ENCODE data around the gene NRG2.

The NRG2 gene

DNA sequence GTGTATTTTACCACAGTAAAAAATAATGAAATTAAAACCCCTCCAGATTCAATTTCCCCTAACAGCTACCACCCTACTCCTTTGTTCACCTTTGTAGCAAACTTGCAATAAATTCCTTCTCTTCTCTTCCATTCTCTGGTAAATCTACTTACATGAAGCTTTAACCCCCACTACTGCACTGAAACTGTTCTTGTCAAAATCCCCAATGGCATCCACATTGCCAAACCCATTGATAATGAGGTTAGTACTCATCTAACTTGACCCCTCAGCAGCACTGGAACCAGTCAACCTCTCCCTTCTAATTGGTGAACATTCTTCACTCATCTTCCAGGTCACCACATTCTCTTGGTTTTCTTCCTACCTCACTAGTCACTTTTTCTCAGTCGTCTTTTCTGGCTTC, 29.6 kb downstream of the NRG2 start:
- no peaks in the 10 kb centered on the region for H3K9me3 ChIP-seq (ENCODE audit: control insufficient read depth, low read length)
- 83 to 84% methylated on average over 1 of the region's 1 CpG for WGBS, 2 experiments
- H3K4me3 ChIP-seq (ENCODE audit: insufficient read depth, low read depth, low read length) = no peak overlapping the region
- H3K36me3 ChIP-seq (ENCODE audit: control insufficient read depth, insufficient read depth, low read length) = no peaks in the 10 kb centered on the region
- H3K27me3 ChIP-seq (ENCODE audit: control insufficient read depth, insufficient read depth, low read length, poor library complexity, severe bottlenecking) = peaks cover 9% of the 10 kb centered on the region
- no peaks in the 10 kb centered on the region for H3K4me1 ChIP-seq (ENCODE audit: control insufficient read depth, insufficient read depth, low read length)
- H3K27ac ChIP-seq (ENCODE audit: insufficient read depth, low read depth, low read length, poor library complexity, severe bottlenecking) = no peak overlapping the region

DNA sequence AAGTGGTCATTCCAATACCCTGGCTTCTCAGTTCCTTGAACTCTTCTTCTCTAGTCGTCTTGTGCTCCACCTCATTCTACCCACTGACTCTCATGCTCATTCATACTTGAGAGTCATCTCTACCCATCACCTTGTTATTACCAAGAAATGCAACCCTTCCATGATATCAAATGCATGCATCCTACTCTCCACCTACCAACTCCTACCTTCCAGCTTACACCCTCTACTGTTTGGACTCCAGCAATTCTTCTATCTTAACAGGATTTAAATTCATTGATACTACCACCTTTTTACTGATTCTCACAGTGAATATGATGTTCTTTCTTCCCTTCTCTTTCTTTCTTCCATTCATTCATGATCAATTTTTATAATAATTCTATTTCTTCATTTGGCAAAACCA, 30.7 kb downstream of the NRG2 start:
- no peak overlapping the region for H3K4me3 ChIP-seq (ENCODE audit: insufficient read depth, low read depth, low read length)
- 74 to 85% methylated on average over 1 of the region's 1 CpG for WGBS, 2 experiments
- H3K27me3 ChIP-seq (ENCODE audit: control insufficient read depth, insufficient read depth, low read length, poor library complexity, severe bottlenecking) = peaks cover 15% of the 10 kb centered on the region
- no peaks in the 10 kb centered on the region for H3K4me1 ChIP-seq (ENCODE audit: control insufficient read depth, insufficient read depth, low read length)
- no peaks in the 10 kb centered on the region for H3K9me3 ChIP-seq (ENCODE audit: control insufficient read depth, low read length)
- H3K27ac ChIP-seq (ENCODE audit: insufficient read depth, low read depth, low read length, poor library complexity, severe bottlenecking) = no peak overlapping the region
- no peaks in the 10 kb centered on the region for H3K36me3 ChIP-seq (ENCODE audit: control insufficient read depth, insufficient read depth, low read length)

DNA sequence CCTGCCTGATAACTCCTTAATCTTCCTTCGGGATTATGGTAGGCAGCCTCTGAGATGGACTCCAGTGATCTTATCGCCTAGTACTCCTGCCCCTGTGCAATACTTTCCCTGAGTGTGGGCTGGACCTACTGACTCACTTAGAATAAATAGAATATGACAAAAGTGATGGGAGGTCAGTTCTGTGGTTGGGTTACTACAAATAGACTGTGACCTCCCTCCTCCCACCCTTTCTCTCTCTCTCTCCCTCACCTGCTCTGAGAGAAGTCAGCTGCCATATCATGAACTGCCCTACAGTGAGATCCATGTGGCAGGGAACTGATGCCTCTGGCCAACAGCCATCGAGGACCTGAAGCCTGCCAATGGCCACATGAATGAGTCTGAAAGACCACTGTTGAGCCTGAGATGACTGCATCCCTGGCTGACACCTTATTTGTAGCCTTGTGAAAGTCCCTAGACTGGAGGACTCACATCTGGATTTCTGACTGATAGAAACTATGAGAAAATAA, 31.7 kb downstream of the NRG2 start:
- H3K4me3 ChIP-seq (ENCODE audit: insufficient read depth, low read depth, low read length) = no peak overlapping the region
- H3K4me1 ChIP-seq (ENCODE audit: control insufficient read depth, insufficient read depth, low read length) = no peaks in the 10 kb centered on the region
- H3K36me3 ChIP-seq (ENCODE audit: control insufficient read depth, insufficient read depth, low read length) = no peaks in the 10 kb centered on the region
- H3K27ac ChIP-seq (ENCODE audit: insufficient read depth, low read depth, low read length, poor library complexity, severe bottlenecking) = no peak overlapping the region
- WGBS, 2 experiments = 87 to 90% methylated on average over 3 of the region's 3 CpGs
- H3K27me3 ChIP-seq (ENCODE audit: control insufficient read depth, insufficient read depth, low read length, poor library complexity, severe bottlenecking) = peaks cover 15% of the 10 kb centered on the region
- H3K9me3 ChIP-seq (ENCODE audit: control insufficient read depth, low read length) = no peaks in the 10 kb centered on the region

DNA sequence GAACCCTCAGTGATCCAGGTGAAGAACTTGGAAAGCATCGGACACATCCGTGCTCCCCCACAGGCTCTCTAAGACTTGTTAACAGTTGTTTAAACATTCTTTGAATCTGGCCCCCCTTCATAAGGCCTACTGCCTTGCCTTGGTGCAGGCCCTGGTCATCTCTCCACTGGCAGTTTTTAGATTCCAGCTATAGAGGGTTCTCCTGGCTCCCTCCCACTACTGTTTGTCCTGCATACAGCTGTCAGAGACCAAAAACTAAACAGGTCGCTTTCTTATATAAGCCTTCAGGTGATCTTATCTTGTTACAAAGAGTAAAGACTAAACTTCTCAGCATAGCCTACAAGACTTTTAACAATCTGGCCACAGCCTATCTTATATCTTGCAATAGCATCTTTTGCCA, 32.3 kb downstream of the NRG2 start:
- H3K36me3 ChIP-seq (ENCODE audit: control insufficient read depth, insufficient read depth, low read length) = no peaks in the 10 kb centered on the region
- H3K4me3 ChIP-seq (ENCODE audit: insufficient read depth, low read depth, low read length) = no peak overlapping the region
- no peaks in the 10 kb centered on the region for H3K4me1 ChIP-seq (ENCODE audit: control insufficient read depth, insufficient read depth, low read length)
- H3K9me3 ChIP-seq (ENCODE audit: control insufficient read depth, low read length) = no peaks in the 10 kb centered on the region
- H3K27me3 ChIP-seq (ENCODE audit: control insufficient read depth, insufficient read depth, low read length, poor library complexity, severe bottlenecking) = peaks cover 15% of the 10 kb centered on the region
- 89 to 96% methylated on average over 3 of the region's 3 CpGs for WGBS, 2 experiments
- H3K27ac ChIP-seq (ENCODE audit: insufficient read depth, low read depth, low read length, poor library complexity, severe bottlenecking) = no peak overlapping the region

DNA sequence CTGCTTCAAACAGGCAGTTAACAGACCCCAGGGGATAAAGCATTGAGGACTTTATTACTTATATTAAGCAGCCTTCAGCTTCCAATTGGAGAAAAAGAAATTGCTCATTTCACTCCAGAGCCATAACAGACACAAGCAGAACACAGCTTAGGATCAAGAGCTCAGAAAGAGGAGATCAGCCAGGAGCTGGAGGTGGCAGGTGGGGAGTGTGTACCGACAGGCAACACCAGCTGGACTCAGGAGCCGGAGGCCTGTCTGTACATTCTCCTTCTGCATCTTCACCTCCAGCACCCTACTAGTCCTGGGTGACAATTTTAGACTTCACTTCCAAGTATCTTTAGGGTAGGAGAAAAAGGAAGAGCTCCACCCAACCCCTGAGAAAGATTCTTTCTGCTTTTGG, 35.8 kb downstream of the NRG2 start:
- no peak overlapping the region for H3K27ac ChIP-seq (ENCODE audit: insufficient read depth, low read depth, low read length, poor library complexity, severe bottlenecking)
- no peaks in the 10 kb centered on the region for H3K36me3 ChIP-seq (ENCODE audit: control insufficient read depth, insufficient read depth, low read length)
- H3K4me1 ChIP-seq (ENCODE audit: control insufficient read depth, insufficient read depth, low read length) = no peaks in the 10 kb centered on the region
- H3K4me3 ChIP-seq (ENCODE audit: insufficient read depth, low read depth, low read length) = no peak overlapping the region
- no peaks in the 10 kb centered on the region for H3K9me3 ChIP-seq (ENCODE audit: control insufficient read depth, low read length)
- H3K27me3 ChIP-seq (ENCODE audit: control insufficient read depth, insufficient read depth, low read length, poor library complexity, severe bottlenecking) = peaks cover 10% of the 10 kb centered on the region
- 86 to 100% methylated on average over 2 of the region's 2 CpGs for WGBS, 2 experiments

DNA sequence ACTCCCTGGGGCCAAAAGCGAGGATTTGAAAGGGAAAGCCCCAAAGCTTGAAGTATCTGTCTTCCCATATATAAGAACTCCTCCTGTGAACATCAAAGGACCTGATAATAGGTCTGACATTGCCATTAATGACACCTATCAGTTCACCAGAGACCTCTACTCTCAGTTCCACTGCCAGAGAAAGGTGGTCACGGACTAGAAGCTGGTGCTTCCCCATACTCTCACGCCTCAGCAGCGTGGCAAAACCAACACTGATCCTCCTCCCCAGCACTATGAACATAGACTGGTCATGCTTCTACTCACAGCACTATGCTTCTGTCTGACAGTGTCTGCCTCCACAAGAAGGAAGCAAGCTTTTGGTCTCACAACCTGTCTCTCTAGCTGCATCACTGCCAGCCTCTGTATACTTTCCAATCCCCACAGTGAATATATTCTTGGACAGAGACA, 37.9 kb downstream of the NRG2 start:
- peaks cover 10% of the 10 kb centered on the region for H3K27me3 ChIP-seq (ENCODE audit: control insufficient read depth, insufficient read depth, low read length, poor library complexity, severe bottlenecking)
- H3K4me3 ChIP-seq (ENCODE audit: insufficient read depth, low read depth, low read length) = no peak overlapping the region
- no peaks in the 10 kb centered on the region for H3K9me3 ChIP-seq (ENCODE audit: control insufficient read depth, low read length)
- H3K27ac ChIP-seq (ENCODE audit: insufficient read depth, low read depth, low read length, poor library complexity, severe bottlenecking) = no peak overlapping the region
- no peaks in the 10 kb centered on the region for H3K36me3 ChIP-seq (ENCODE audit: control insufficient read depth, insufficient read depth, low read length)
- 80 to 83% methylated on average over 4 of the region's 4 CpGs for WGBS, 2 experiments
- H3K4me1 ChIP-seq (ENCODE audit: control insufficient read depth, insufficient read depth, low read length) = no peaks in the 10 kb centered on the region

DNA sequence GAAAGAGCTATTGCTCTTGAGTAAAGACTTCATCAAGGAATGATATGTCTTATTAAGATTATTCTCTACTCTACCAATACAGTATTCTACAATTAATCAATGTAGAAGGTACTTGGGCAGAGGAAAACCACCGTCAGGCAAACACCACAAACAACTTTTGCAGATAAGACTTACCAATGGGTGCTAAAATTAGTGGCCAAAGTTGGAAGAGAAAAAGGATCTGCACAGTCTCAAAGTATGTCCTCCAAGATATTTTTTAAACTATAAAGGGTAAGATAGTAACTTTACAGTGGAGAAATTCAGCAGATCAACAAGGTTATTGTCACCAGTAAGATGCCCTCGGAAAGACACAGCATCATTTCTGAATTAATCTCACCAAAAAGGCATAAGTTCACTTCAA, 38.9 kb downstream of the NRG2 start:
- no peak overlapping the region for H3K4me3 ChIP-seq (ENCODE audit: insufficient read depth, low read depth, low read length)
- no peak overlapping the region for H3K27ac ChIP-seq (ENCODE audit: insufficient read depth, low read depth, low read length, poor library complexity, severe bottlenecking)
- 94 to 96% methylated on average over 2 of the region's 2 CpGs for WGBS, 2 experiments
- no peaks in the 10 kb centered on the region for H3K4me1 ChIP-seq (ENCODE audit: control insufficient read depth, insufficient read depth, low read length)
- no peaks in the 10 kb centered on the region for H3K36me3 ChIP-seq (ENCODE audit: control insufficient read depth, insufficient read depth, low read length)
- no peaks in the 10 kb centered on the region for H3K9me3 ChIP-seq (ENCODE audit: control insufficient read depth, low read length)
- H3K27me3 ChIP-seq (ENCODE audit: control insufficient read depth, insufficient read depth, low read length, poor library complexity, severe bottlenecking) = peaks cover 10% of the 10 kb centered on the region

DNA sequence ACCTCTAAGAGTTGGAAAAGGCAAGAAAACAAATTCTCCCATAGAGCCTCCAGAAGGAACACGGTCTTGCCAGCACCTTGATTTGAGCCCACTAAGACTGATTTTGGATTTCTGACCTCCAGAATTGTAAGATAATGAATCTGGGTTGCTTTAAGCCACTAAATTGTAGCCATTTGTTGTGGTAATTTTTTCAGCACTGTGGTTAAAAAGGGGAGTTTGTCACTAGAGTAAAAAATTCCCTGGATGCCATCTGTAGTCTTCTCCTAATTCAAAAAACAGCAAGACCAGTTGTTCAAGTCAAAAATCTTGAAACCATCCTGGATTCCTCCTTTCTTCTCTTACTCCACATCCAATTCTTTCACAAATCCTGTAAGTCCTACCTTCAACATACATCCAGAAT, 39.6 kb downstream of the NRG2 start:
- H3K36me3 ChIP-seq (ENCODE audit: control insufficient read depth, insufficient read depth, low read length) = no peaks in the 10 kb centered on the region
- peaks cover 6% of the 10 kb centered on the region for H3K27me3 ChIP-seq (ENCODE audit: control insufficient read depth, insufficient read depth, low read length, poor library complexity, severe bottlenecking)
- WGBS, 2 experiments = 81 to 92% methylated on average over 1 of the region's 1 CpG
- no peak overlapping the region for H3K27ac ChIP-seq (ENCODE audit: insufficient read depth, low read depth, low read length, poor library complexity, severe bottlenecking)
- H3K4me3 ChIP-seq (ENCODE audit: insufficient read depth, low read depth, low read length) = no peak overlapping the region
- H3K9me3 ChIP-seq (ENCODE audit: control insufficient read depth, low read length) = no peaks in the 10 kb centered on the region
- H3K4me1 ChIP-seq (ENCODE audit: control insufficient read depth, insufficient read depth, low read length) = no peaks in the 10 kb centered on the region

DNA sequence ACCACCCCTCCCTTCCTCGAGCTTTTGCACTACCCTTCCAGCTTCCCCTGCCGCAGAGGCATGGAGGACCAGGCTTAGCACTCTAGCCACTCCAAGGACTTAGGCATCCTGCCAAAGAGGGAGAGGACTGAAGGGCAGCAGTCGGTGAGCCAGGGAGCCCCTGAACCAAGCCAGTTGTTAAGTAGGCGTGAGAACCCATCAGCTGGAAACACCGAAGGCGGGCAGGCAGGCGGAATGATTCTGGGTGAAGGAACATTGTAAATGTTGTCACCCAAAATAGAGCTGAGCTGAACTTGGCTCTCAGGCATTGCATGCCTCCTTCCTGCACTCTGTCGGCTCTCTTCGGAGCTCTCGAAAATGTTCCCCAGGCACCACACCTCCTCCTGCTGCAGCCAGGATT, 42.8 kb downstream of the NRG2 start:
- no peaks in the 10 kb centered on the region for H3K36me3 ChIP-seq (ENCODE audit: control insufficient read depth, insufficient read depth, low read length)
- H3K27me3 ChIP-seq (ENCODE audit: control insufficient read depth, insufficient read depth, low read length, poor library complexity, severe bottlenecking) = no peaks in the 10 kb centered on the region
- H3K4me1 ChIP-seq (ENCODE audit: control insufficient read depth, insufficient read depth, low read length) = no peaks in the 10 kb centered on the region
- 90% methylated on average over 10 of the region's 10 CpGs for whole genome bisulfite sequencing, 2 experiments
- no peak overlapping the region for H3K4me3 ChIP-seq (ENCODE audit: insufficient read depth, low read depth, low read length)
- no peaks in the 10 kb centered on the region for H3K9me3 ChIP-seq (ENCODE audit: control insufficient read depth, low read length)
- H3K27ac ChIP-seq (ENCODE audit: insufficient read depth, low read depth, low read length, poor library complexity, severe bottlenecking) = no peak overlapping the region

DNA sequence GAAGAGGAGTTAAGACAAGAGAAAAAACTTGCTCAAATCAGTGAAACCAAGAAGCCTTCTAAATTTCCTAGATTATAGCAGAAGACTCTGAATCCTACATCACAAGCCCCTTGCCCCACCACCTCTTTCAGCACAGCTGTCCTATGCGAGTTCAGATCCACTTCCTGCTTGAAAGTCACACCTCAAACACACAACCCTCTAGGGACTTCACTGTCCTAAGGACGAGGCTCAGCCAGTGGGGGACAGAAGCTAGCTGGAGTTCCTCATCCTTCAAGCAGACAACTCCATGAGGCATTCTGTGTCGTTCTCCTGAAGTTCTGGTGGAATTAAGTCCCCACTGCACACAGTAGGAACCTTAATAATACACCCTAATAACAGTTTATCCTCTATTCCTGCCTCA, 44.3 kb downstream of the NRG2 start:
- Histone ChIP-seq H3K9me3 (ENCODE audit: control insufficient read depth, low read length) (no peaks in the 10 kb centered on the region), H3K27me3 (ENCODE audit: control insufficient read depth, insufficient read depth, low read length, poor library complexity, severe bottlenecking) (no peaks in the 10 kb centered on the region), H3K36me3 (ENCODE audit: control insufficient read depth, insufficient read depth, low read length) (no peaks in the 10 kb centered on the region), H3K4me1 (ENCODE audit: control insufficient read depth, insufficient read depth, low read length) (no peaks in the 10 kb centered on the region), H3K4me3 (ENCODE audit: insufficient read depth, low read depth, low read length) (no peak overlapping the region), H3K27ac (ENCODE audit: insufficient read depth, low read depth, low read length, poor library complexity, severe bottlenecking) (no peak overlapping the region)
- 74 to 78% methylated on average over 3 of the region's 3 CpGs for WGBS, 2 experiments

DNA sequence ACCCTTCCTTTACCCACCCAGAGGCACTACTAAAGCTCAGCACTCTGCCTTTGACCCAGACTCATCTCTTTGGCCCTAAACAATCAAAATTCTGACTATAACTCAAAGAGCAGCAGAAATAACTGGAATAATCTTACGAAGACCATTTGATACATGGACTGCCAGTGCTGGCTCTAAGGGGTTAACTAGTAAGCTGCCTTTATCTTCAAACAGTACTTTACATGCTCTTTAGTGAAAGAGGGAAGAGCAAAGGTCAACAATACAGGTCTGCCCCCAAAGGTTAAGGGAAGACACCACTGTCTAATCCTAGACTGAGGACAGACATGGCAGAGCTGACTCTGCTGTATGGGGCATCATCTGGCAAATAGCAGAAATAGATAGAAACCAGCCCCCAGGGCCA, 45.8 kb downstream of the NRG2 start:
- Histone ChIP-seq H3K27me3 (ENCODE audit: control insufficient read depth, insufficient read depth, low read length, poor library complexity, severe bottlenecking) (no peaks in the 10 kb centered on the region), H3K36me3 (ENCODE audit: control insufficient read depth, insufficient read depth, low read length) (no peaks in the 10 kb centered on the region), H3K4me3 (ENCODE audit: insufficient read depth, low read depth, low read length) (no peak overlapping the region), H3K9me3 (ENCODE audit: control insufficient read depth, low read length) (no peaks in the 10 kb centered on the region), H3K4me1 (ENCODE audit: control insufficient read depth, insufficient read depth, low read length) (no peaks in the 10 kb centered on the region), H3K27ac (ENCODE audit: insufficient read depth, low read depth, low read length, poor library complexity, severe bottlenecking) (no peak overlapping the region)
- 88 to 92% methylated on average over 1 of the region's 1 CpG for WGBS, 2 experiments
